Hematopoietic multipotent progenitor cell treated with erythropoietin and hydrocortisone succinate and interleukin-3 and kit ligand, for 6 days (in vitro differentiated cells): Measurements from ENCODE around the gene KCTD13.
A peak's percentile ranks its signal among the peaks of the same experiment; 100 is the strongest.
"Not testable (repeated sequence)": the region's sequence is repeated elsewhere in the genome, so short reads cannot be mapped to it uniquely, and the experiment has no call there.

Experiments used
- DNase-seq: peaks from one replicate; pipeline ENCODE4 v3.0.0-alpha.2; 2015

The KCTD13 gene

GRCh38 chr16:29906520-29907244 lies 19.3 kb downstream of the KCTD13 start:
- no peak for DNase-seq

- no peak for DNase-seq
Observed at GRCh38 chr16:29905668-29906067, 20.4 kb downstream of the KCTD13 start.

- DNase-seq = no peak
Observed at GRCh38 chr16:29904947-29905346, 21.1 kb downstream of the KCTD13 start.

- no peak for DNase-seq
Observed at GRCh38 chr16:29903590-29903989, 22.4 kb downstream of the KCTD13 start.

GRCh38 chr16:29901607-29901945 lies 24.4 kb downstream of the KCTD13 start:
- DNase-seq = no peak

- no peak for DNase-seq
Observed at GRCh38 chr16:29900888-29901606, 25.0 kb downstream of the KCTD13 start.

GRCh38 chr16:29900102-29900887 lies 25.7 kb downstream of the KCTD13 start, which contains the start of gene ASPHD1:
Gene ASPHD1, plus strand, starts transcription at chr16:29900488. Its CDS starts 484 bp downstream, at chr16:29900972.
- DNase-seq = peak; percentile 63

- peak; percentile 76 for DNase-seq
Observed at GRCh38 chr16:29899516-29900101, 26.4 kb downstream of the KCTD13 start, which contains the start of gene SEZ6L2. Gene SEZ6L2, minus strand, starts transcription at chr16:29899550. Its CDS starts 531 bp downstream, at chr16:29899019.

GRCh38 chr16:29898804-29899515 lies 27.1 kb downstream of the KCTD13 start:
- DNase-seq = no peak

- no peak for DNase-seq
Observed at GRCh38 chr16:29898135-29898803, 27.8 kb downstream of the KCTD13 start.

GRCh38 chr16:29897333-29897732 lies 28.7 kb downstream of the KCTD13 start:
- DNase-seq = no peak

- DNase-seq = no peak
Observed at GRCh38 chr16:29896841-29897240, 29.2 kb downstream of the KCTD13 start.

GRCh38 chr16:29894352-29894751 lies 31.7 kb downstream of the KCTD13 start:
- no peak for DNase-seq

GRCh38 chr16:29893553-29893952 lies 32.5 kb downstream of the KCTD13 start:
- peak; percentile 23 for DNase-seq

GRCh38 chr16:29892458-29892813 lies 33.6 kb downstream of the KCTD13 start:
- no peak for DNase-seq

- DNase-seq = no peak
Observed at GRCh38 chr16:29891525-29892457, 34.2 kb downstream of the KCTD13 start.

GRCh38 chr16:29889372-29889771 lies 36.7 kb downstream of the KCTD13 start:
- not testable (repeated sequence) for DNase-seq

GRCh38 chr16:29883987-29884386 lies 42.0 kb downstream of the KCTD13 start:
- DNase-seq = no peak

GRCh38 chr16:29881050-29881449 lies 45.0 kb downstream of the KCTD13 start:
- DNase-seq = no peak

GRCh38 chr16:29878172-29878571 lies 47.9 kb downstream of the KCTD13 start:
- no peak for DNase-seq
